Activated B cell treated with CpG ODN at 0.5 μM for 24 hours (primary cell): Measurements from ENCODE around the gene MAD1L1. TPM values are rescaled to one million over a fixed set of nuclear protein-coding genes. Genes with fewer than 3 reads are reported as not detected.
A peak's percentile ranks its signal among the peaks of the same experiment; 100 is the strongest.

Source experiments
- ATAC-seq: fragments of 200-7000 bp; cut with Tn5 transposase; one replicate; pipeline ENCODE4 v1.10.0; 2021; ENCODE audit warnings: low read depth, mild to moderate bottlenecking, moderate library complexity
- CTCF ChIA-PET: fragments of 350-600 bp; sonication (Branson Sonifier 250); formaldehyde crosslinking; loops from one replicate; lab custom pipeline; 2021; ENCODE audit warnings: antibody characterized with exemption; lab: Charles Lee
- POLR2A ChIA-PET: fragments of 350-600 bp; sonication (Branson Sonifier 250); formaldehyde crosslinking; loops from one replicate; lab custom pipeline; 2021; ENCODE audit warnings: antibody characterized with exemption; lab: Charles Lee
- DNase-seq: peaks from one replicate; pipeline ENCODE4 v3.0.0; 2022
- H3K27ac Mint-ChIP-seq: one replicate; pipeline ENCODE4 v1.8.0; 2020; ENCODE audit warnings: mixed read lengths
- H3K27me3 Mint-ChIP-seq: one replicate; pipeline ENCODE4 v1.8.0; 2021; ENCODE audit warnings: mixed read lengths
- H3K36me3 Mint-ChIP-seq: one replicate; pipeline ENCODE4 v1.8.0; 2021; ENCODE audit warnings: low read depth, mixed read lengths
- H3K4me1 Mint-ChIP-seq: one replicate; pipeline ENCODE4 v1.8.0; 2021; ENCODE audit warnings: mixed read lengths
- H3K4me3 Mint-ChIP-seq: one replicate; pipeline ENCODE4 v1.8.0; 2020; ENCODE audit warnings: mild to moderate bottlenecking, mixed read lengths
- H3K9me3 Mint-ChIP-seq: one replicate; pipeline ENCODE4 v1.8.0; 2020; ENCODE audit warnings: mixed read lengths
- intact Hi-C: fragments of 100-400 bp; cut with micrococcal nuclease; formaldehyde crosslinking; loops from one replicate; pipeline ENCODE4 v1.15.1; 2024
- total RNA-seq: library from RNA; stranded (reverse); gene quantifications from 2 replicates; pipeline ENCODE4 v1.2.3, GENCODE V29; 2022
- TF ChIP-seq, protein P1 (sequence below): fragments of 200-600 bp; IDR thresholded peaks from one replicate; pipeline ENCODE4 v1.8.0; 2022; ENCODE audit warnings: antibody characterized with exemption, mild to moderate bottlenecking

MAD1L1 gene
- total RNA-seq, 1 donor from 2014 or later, result 54.6 TPM

- Mint-ChIP-seq H3K4me1 (peaks cover 56% of the 10 kb centered on the region), H3K36me3 (peaks cover 81% of the 10 kb centered on the region), H3K27me3 (no peaks in the 10 kb centered on the region), H3K4me3 (peak overlapping the region; percentile 55), H3K9me3 (no peaks in the 10 kb centered on the region), H3K27ac (peak overlapping the region; percentile 89)
- ATAC-seq (no peak), DNase-seq (no peak)
- POLR2A ChIA-PET, result interaction anchor here (0.6 to 4.8 kb wide), 11 partner anchors 17 to 133 kb away, joined by 3 to 43 read pairs (median 11); partner anchors contain the start of genes EIF3B, MAD1L1, MRM2 and NUDT1
- intact Hi-C loops, result loop anchor here (1.0 kb wide), 1 partner anchor 10 kb away; no protein-coding TSS in a partner anchor
- CTCF ChIA-PET, result interaction anchor here (0.7 to 1.0 kb wide), 4 partner anchors 10 to 89 kb away, joined by 3 to 6 read pairs (median 4); no protein-coding TSS in a partner anchor
- TF ChIP-seq, protein P1, sequence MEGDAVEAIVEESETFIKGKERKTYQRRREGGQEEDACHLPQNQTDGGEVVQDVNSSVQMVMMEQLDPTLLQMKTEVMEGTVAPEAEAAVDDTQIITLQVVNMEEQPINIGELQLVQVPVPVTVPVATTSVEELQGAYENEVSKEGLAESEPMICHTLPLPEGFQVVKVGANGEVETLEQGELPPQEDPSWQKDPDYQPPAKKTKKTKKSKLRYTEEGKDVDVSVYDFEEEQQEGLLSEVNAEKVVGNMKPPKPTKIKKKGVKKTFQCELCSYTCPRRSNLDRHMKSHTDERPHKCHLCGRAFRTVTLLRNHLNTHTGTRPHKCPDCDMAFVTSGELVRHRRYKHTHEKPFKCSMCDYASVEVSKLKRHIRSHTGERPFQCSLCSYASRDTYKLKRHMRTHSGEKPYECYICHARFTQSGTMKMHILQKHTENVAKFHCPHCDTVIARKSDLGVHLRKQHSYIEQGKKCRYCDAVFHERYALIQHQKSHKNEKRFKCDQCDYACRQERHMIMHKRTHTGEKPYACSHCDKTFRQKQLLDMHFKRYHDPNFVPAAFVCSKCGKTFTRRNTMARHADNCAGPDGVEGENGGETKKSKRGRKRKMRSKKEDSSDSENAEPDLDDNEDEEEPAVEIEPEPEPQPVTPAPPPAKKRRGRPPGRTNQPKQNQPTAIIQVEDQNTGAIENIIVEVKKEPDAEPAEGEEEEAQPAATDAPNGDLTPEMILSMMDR, result no peak
These were observed 26.7 kb upstream of the MAD1L1 start for GRCh38 chr7:2259480-2259879.

DNA sequence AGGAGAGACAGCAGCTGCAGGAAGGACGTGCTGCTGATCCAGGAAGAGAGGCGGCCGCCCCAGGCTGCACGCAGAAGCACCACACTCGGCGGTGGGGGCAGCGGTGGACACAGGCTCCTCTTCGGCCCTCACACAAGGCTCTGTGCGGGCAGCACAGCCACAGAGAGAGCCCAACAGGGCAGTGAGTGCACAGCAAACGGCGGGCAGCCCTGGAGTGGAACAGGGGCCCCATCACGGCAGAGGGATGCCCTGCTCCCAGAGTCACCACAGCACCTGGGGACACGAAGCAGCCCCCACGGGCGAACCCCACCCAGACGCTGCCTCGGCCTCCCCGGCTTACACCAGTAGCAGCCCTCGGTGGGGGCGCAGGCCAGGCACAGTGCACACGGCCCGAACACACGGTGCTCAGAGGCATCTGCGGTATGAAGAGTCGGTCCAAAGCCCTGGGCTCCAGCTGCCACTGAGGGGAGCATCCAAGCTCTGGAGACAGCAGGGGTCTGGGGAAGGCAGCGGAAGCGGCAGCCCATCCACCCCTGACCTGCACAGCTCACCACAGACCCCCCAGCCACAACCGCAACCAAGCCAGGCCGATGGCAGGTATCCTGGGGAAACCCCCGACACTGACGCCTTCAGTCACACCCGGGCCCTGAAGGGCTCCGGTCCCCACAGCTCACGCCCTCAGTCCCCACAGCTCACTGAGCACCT is 26.1 kb upstream of the MAD1L1 start:
- intact Hi-C loops, result loop anchor here (1.0 kb wide), 1 partner anchor 10 kb away; no protein-coding TSS in a partner anchor
- peaks cover 54% of the 10 kb centered on the region for H3K4me1 Mint-ChIP-seq
- H3K4me3 Mint-ChIP-seq, result peak overlapping the region; percentile 55
- POLR2A ChIA-PET, result interaction anchor here (0.7 to 4.8 kb wide), 9 partner anchors 16 to 95 kb away, joined by 3 to 43 read pairs (median 9); partner anchors contain the start of genes EIF3B, MAD1L1, MRM2 and NUDT1
- H3K27me3 Mint-ChIP-seq, result no peaks in the 10 kb centered on the region
- peak; percentile 74 for ATAC-seq
- H3K27ac Mint-ChIP-seq, result peak overlapping the region; percentile 89
- no peaks in the 10 kb centered on the region for H3K9me3 Mint-ChIP-seq
- CTCF ChIA-PET, result interaction anchor here (0.7 to 1.0 kb wide), 4 partner anchors 10 to 89 kb away, joined by 3 to 6 read pairs (median 4); no protein-coding TSS in a partner anchor
- TF ChIP-seq, protein P1, result no peak
- H3K36me3 Mint-ChIP-seq, result peaks cover 81% of the 10 kb centered on the region
- DNase-seq, result peak; percentile 58

DNA sequence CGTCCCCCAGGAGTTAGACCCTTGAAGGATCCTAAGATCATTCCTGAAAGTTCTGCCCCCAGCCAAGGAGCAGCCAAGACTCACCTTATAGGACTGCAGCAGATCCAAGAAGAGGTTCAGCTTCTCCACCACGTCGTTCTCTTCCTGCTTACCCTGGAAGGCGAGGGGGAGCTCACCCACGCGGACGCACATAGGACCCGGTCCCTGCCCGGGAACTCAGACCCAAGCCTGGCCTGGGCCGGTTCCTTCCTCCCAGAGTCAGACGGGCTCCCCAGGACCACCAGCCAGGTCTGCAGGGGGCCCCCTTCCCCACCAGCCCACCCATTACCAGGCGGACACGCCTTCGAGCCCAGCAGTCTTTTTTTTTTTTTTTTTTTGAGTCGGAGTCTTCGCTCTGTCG is 24.9 kb upstream of the MAD1L1 start:
- POLR2A ChIA-PET, result interaction anchor here (1.4 kb wide), 1 partner anchor 21 kb away, joined by 4 read pairs; no protein-coding TSS in a partner anchor
- CTCF ChIA-PET, result interaction anchor here (1.5 kb wide), 1 partner anchor 9 kb away, joined by 4 read pairs; no protein-coding TSS in a partner anchor
- Mint-ChIP-seq H3K27ac (no peak overlapping the region), H3K27me3 (no peaks in the 10 kb centered on the region), H3K9me3 (no peaks in the 10 kb centered on the region), H3K36me3 (peaks cover 73% of the 10 kb centered on the region), H3K4me1 (peaks cover 55% of the 10 kb centered on the region), H3K4me3 (no peak overlapping the region)
- ATAC-seq, result no peak
- intact Hi-C loops, result no loop called here
- no peak for DNase-seq
- TF ChIP-seq, protein P1, result no peak

DNA sequence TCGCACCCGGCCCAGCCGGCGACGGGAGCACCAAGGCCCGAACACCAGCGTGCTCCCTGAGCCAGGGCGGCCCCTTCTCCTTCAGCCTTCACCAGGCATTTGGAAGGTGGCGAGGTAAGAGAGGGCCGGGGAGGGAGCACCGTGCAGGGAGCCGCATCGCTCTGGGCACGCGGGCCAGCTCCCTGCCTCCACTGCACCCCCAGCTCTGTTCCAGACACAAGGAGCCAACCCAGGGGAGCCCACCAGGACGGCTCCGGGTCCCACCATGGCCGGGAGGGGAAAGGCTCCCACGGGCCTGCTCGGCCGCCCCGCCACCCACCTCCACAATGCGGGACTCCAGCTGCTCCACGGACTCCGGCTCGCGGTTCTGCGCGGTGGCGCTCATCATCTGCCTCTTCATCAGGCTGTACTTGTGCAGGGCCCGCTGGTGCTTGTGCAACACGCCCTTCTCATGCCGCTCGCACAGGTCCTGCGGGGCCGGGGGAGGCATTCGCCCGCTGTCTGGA is 24.4 kb upstream of the MAD1L1 start:
- peaks cover 67% of the 10 kb centered on the region for H3K36me3 Mint-ChIP-seq

More for the DNA sequence above, 24.4 kb upstream of the MAD1L1 start:
- ATAC-seq (no peak), DNase-seq (no peak)
- H3K9me3 Mint-ChIP-seq, result no peaks in the 10 kb centered on the region
- H3K4me3 Mint-ChIP-seq, result no peak overlapping the region
- TF ChIP-seq, protein P1, result no peak
- H3K27me3 Mint-ChIP-seq, result no peaks in the 10 kb centered on the region
- no peak overlapping the region for H3K27ac Mint-ChIP-seq
- CTCF ChIA-PET, result interaction anchor here (1.3 to 1.5 kb wide), 2 partner anchors 9 kb away, joined by 3 to 4 read pairs; no protein-coding TSS in a partner anchor
- POLR2A ChIA-PET, result interaction anchor here (1.1 to 1.4 kb wide), 2 partner anchors 14 to 20 kb away, joined by 4 to 5 read pairs; no protein-coding TSS in a partner anchor
- intact Hi-C loops, result no loop called here
- peaks cover 50% of the 10 kb centered on the region for H3K4me1 Mint-ChIP-seq
